ENCODE data around the gene TNFSF15.

Gene TNFSF15

DNA sequence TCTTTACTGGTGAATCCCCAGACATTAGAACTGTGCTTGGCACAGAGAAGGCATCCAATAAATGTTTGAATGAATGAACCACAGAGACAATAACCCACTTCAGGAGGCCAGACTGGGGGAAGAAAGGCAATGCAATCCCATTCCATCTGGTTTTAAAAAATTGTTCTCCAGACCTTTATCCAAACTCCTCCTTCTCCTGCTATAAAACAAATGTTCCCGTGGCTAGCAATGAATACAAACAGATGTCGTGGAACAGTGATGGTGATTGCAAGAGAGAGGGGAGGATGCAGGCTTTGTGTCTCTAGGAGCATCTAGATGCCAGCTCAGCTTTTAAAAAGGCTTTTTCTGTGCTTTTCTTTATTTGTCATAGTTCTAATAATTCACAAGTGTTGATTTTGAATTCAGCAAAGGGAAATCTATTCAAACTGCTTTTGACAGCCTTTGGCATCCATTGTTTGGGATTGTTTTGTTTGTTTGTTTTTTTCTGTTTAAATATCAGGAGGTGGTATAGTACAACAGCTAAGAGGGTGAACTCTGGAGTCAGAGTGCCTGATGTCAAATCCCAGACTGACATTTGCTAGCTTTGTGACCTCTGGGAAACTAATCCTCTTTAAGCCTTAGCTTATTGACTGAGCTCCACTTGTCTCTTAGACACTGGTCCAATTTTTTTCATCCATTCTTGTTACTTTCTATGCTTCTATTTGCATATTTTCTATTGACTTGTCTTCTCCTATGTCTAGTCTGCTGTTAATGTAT, 59.1 kb downstream of the TNFSF15 start:
- H3K4me2 ChIP-seq (ENCODE audit: low read length) = no peak overlapping the region
- H3K4me3 ChIP-seq (ENCODE audit: low read length) = no peak overlapping the region
- no peaks in the 10 kb centered on the region for H3K79me2 ChIP-seq (ENCODE audit: low read length)
- no peak overlapping the region for H3K9ac ChIP-seq (ENCODE audit: low read length)
- no peaks in the 10 kb centered on the region for H3K36me3 ChIP-seq (replicated peaks; ENCODE audit: low read depth, low read length)
- H3K27ac ChIP-seq (ENCODE audit: low read length) = no peak overlapping the region
- no peaks in the 10 kb centered on the region; the same call in 1 of the 2 replicates for H3K27me3 ChIP-seq (ENCODE audit: low read depth, low read length)
- TF ChIP-seq EZH2phosphoT487 (IDR thresholded peaks at IDR 0.05; ENCODE audit: low read depth) = no peak
- TF ChIP-seq, protein P1, sequence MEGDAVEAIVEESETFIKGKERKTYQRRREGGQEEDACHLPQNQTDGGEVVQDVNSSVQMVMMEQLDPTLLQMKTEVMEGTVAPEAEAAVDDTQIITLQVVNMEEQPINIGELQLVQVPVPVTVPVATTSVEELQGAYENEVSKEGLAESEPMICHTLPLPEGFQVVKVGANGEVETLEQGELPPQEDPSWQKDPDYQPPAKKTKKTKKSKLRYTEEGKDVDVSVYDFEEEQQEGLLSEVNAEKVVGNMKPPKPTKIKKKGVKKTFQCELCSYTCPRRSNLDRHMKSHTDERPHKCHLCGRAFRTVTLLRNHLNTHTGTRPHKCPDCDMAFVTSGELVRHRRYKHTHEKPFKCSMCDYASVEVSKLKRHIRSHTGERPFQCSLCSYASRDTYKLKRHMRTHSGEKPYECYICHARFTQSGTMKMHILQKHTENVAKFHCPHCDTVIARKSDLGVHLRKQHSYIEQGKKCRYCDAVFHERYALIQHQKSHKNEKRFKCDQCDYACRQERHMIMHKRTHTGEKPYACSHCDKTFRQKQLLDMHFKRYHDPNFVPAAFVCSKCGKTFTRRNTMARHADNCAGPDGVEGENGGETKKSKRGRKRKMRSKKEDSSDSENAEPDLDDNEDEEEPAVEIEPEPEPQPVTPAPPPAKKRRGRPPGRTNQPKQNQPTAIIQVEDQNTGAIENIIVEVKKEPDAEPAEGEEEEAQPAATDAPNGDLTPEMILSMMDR (IDR thresholded peaks at IDR 0.05; ENCODE audit: low read depth, low read length) = no peak
- H3K4me1 ChIP-seq (ENCODE audit: low read length) = peaks cover 9% of the 10 kb centered on the region
- no peaks in the 10 kb centered on the region for H4K20me1 ChIP-seq (ENCODE audit: insufficient read depth, low read length)
- H2AFZ ChIP-seq (ENCODE audit: low read depth, low read length) = no peak overlapping the region
- H3K9me3 ChIP-seq (ENCODE audit: insufficient read depth, low read length) = no peaks in the 10 kb centered on the region

DNA sequence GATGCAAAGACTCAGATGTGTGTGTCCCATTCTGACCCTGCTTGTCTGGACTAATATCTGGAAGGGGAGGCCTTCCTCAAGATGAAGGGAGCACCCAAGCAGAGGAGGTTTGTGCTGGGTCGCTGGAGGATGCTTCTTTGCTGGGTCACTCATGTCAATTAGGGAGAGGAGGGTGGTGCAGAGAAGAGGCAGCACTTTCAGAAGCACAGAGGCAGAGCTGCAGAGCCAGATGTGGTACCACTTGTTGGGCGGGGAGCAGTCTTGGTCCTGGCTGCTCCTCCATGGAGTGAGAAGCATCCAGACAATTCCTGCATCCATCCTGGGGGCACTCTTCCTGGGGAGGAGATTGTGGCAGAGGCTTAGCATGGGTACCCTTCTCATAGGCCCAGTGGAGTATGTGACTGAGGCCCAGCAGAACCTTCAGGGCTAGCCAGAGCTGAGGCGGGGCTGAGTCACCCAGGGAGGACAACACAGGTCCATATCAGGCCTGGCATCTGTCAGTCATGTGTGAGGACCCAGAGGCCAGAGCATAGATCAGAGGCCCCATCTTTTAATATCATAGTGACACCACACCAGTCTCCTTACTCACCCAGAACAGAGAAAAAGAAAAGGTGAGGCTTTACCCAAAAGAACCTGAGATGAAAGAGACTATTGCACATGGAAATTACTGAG, 59.8 kb downstream of the TNFSF15 start:
- Histone ChIP-seq H4K20me1 (ENCODE audit: insufficient read depth, low read length) (no peaks in the 10 kb centered on the region), H3K4me1 (ENCODE audit: low read length) (peaks cover 9% of the 10 kb centered on the region), H2AFZ (ENCODE audit: low read depth, low read length) (no peak overlapping the region), H3K4me3 (ENCODE audit: low read length) (no peak overlapping the region), H3K9me3 (ENCODE audit: insufficient read depth, low read length) (no peaks in the 10 kb centered on the region), H3K36me3 (replicated peaks; ENCODE audit: low read depth, low read length) (no peaks in the 10 kb centered on the region), H3K4me2 (ENCODE audit: low read length) (no peak overlapping the region), H3K9ac (ENCODE audit: low read length) (no peak overlapping the region), H3K27ac (ENCODE audit: low read length) (no peak overlapping the region), H3K27me3 (ENCODE audit: low read depth, low read length) (peaks cover 2% of the 10 kb centered on the region; the same call in 1 of the 2 replicates), H3K79me2 (ENCODE audit: low read length) (no peaks in the 10 kb centered on the region)
- TF ChIP-seq, protein P1 (IDR thresholded peaks at IDR 0.05; ENCODE audit: low read depth, low read length) = no peak
- TF ChIP-seq EZH2phosphoT487 (IDR thresholded peaks at IDR 0.05; ENCODE audit: low read depth) = no peak

DNA sequence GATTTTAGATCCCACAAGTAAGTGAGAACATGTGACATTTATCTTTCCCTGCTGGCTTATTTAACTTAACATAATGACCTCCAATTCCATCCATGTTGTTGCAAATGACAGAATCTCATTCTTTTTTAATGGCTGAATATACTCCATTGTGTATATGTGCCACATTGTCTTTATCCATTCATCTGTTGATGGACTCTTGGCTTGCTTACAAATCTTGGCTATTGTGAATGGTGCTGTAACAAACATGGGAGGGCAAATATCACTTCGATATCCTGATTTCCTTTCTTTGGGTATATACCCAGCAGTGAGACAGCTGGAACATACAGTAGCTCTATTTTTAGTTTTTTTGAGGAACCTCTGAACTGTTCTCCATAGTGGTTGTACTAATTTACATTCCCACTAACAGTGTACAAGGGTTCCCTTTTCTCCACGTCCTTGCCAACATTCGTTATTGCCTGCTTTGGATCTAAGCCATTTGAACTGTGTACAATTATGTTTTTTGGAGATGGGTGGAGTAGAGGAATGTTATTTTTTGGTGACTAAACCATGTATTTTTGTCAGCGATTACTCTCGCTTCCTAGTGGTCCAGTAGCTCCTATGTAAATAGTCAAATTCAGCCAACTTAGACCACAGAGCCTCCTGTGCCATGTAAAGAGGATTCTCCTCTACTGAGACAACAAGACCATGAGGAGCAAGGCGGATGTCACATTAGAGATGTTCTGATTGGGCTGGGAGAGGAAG, 60.6 kb downstream of the TNFSF15 start:
- Histone ChIP-seq H3K9ac (ENCODE audit: low read length) (no peak overlapping the region), H3K4me3 (ENCODE audit: low read length) (no peak overlapping the region), H3K4me1 (ENCODE audit: low read length) (peaks cover 9% of the 10 kb centered on the region), H3K27ac (ENCODE audit: low read length) (no peak overlapping the region), H4K20me1 (ENCODE audit: insufficient read depth, low read length) (no peaks in the 10 kb centered on the region), H3K36me3 (replicated peaks; ENCODE audit: low read depth, low read length) (no peaks in the 10 kb centered on the region), H3K9me3 (ENCODE audit: insufficient read depth, low read length) (no peaks in the 10 kb centered on the region), H2AFZ (ENCODE audit: low read depth, low read length) (no peak overlapping the region), H3K79me2 (ENCODE audit: low read length) (no peaks in the 10 kb centered on the region), H3K27me3 (ENCODE audit: low read depth, low read length) (peaks cover 9% of the 10 kb centered on the region), H3K4me2 (ENCODE audit: low read length) (no peak overlapping the region)
- TF ChIP-seq, protein P1 (IDR thresholded peaks at IDR 0.05; ENCODE audit: low read depth, low read length) = no peak
- no peak for TF ChIP-seq EZH2phosphoT487 (IDR thresholded peaks at IDR 0.05; ENCODE audit: low read depth)

DNA sequence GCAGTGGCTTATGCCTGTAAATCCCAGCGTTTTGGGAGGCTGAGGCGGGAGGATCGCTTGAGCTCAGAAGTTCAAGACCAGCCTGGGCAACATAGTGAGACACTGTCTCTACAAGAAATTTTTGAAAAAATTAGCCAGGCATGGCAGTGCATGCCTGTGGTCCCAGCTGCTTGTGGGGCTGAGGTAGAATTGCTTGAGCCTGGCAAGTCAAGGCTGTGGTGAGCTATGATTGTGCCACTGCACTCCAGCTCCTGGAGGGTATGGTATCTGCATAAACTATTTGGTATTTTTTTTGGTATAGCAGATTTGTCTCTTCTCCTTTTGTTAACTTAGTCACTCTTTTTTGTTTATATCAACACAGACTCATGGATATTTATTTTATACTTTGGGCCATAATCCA, 62.4 kb downstream of the TNFSF15 start:
- TF ChIP-seq, protein P1 (IDR thresholded peaks at IDR 0.05; ENCODE audit: low read depth, low read length) = no peak
- no peak for TF ChIP-seq EZH2phosphoT487 (IDR thresholded peaks at IDR 0.05; ENCODE audit: low read depth)

More for the DNA sequence above, 62.4 kb downstream of the TNFSF15 start:
- Histone ChIP-seq H3K79me2 (ENCODE audit: low read length) (no peaks in the 10 kb centered on the region), H4K20me1 (ENCODE audit: insufficient read depth, low read length) (no peaks in the 10 kb centered on the region), H3K9me3 (ENCODE audit: insufficient read depth, low read length) (no peaks in the 10 kb centered on the region), H3K36me3 (replicated peaks; ENCODE audit: low read depth, low read length) (no peaks in the 10 kb centered on the region), H3K4me1 (ENCODE audit: low read length) (peaks cover 17% of the 10 kb centered on the region), H3K4me2 (ENCODE audit: low read length) (no peak overlapping the region), H3K4me3 (ENCODE audit: low read length) (no peak overlapping the region), H2AFZ (ENCODE audit: low read depth, low read length) (no peak overlapping the region), H3K9ac (ENCODE audit: low read length) (no peak overlapping the region), H3K27ac (ENCODE audit: low read length) (no peak overlapping the region), H3K27me3 (ENCODE audit: low read depth, low read length) (peaks cover 22% of the 10 kb centered on the region)
